Endothelial cell (in vitro differentiated cells): Measurements from ENCODE around the gene HAPLN2. TPM values are rescaled to one million over a fixed set of nuclear protein-coding genes. Genes with fewer than 3 reads are reported as not detected.

ENCODE experiments used
- DNase-seq: peaks from one replicate; pipeline ENCODE4 v3.0.0; 2021; ENCODE audit warnings: low spot score
- H3K27ac Mint-ChIP-seq: one replicate; pipeline ENCODE4 v1.8.0; 2021; ENCODE audit warnings: mixed read lengths, inconsistent platforms; ENCODE audit not compliant: unreplicated experiment
- H3K27me3 Mint-ChIP-seq: one replicate; pipeline ENCODE4 v1.8.0; 2021; ENCODE audit warnings: mild to moderate bottlenecking, moderate library complexity, mixed read lengths, inconsistent platforms; ENCODE audit not compliant: unreplicated experiment
- H3K36me3 Mint-ChIP-seq: one replicate; pipeline ENCODE4 v1.8.0; 2021; ENCODE audit warnings: mild to moderate bottlenecking, low read depth, mixed read lengths, inconsistent platforms; ENCODE audit not compliant: unreplicated experiment
- H3K4me1 Mint-ChIP-seq: one replicate; pipeline ENCODE4 v1.8.0; 2021; ENCODE audit warnings: mild to moderate bottlenecking, mixed read lengths, inconsistent platforms; ENCODE audit not compliant: unreplicated experiment
- H3K4me3 Mint-ChIP-seq: one replicate; pipeline ENCODE4 v1.8.0; 2021; ENCODE audit warnings: mild to moderate bottlenecking, mixed read lengths, inconsistent platforms; ENCODE audit not compliant: unreplicated experiment
- H3K9me3 Mint-ChIP-seq: one replicate; pipeline ENCODE4 v1.8.0; 2021; ENCODE audit warnings: mixed read lengths, inconsistent platforms; ENCODE audit not compliant: unreplicated experiment
- total RNA-seq: library from RNA; stranded (reverse); fragmentation: NEBNext Ultra II Directional; extraction: Animal tissue kit (Norgen Biotek cat#: 25700); gene quantifications from one replicate; pipeline ENCODE4 v1.2.1, GENCODE V29; 2021; ENCODE audit not compliant: unreplicated experiment
- TF ChIP-seq, protein P1 (sequence below): fragments of 200-600 bp; sonication (generic); IDR thresholded peaks from one replicate; pipeline ENCODE4 v1.5.0; 2021; ENCODE audit warnings: antibody characterized with exemption; ENCODE audit not compliant: unreplicated experiment

Gene HAPLN2
- total RNA-seq, 1 donor from 2014 or later: 1.3 TPM

DNA sequence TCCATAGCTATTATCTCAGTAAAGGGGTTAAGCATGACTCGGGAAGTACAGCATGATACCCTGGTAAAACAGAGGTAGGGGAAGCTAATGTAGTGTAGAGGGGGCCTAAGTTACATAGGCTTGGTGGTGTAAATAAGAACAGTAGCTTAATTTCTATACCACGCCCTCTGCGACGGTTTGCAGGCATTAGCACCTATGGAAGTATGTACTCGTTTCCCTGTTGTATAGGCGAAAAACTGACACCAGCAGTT, 28.1 kb upstream of the HAPLN2 start:
- no peak for DNase-seq
- no peaks in the 10 kb centered on the region for H3K9me3 Mint-ChIP-seq
- peak overlapping the region; percentile 88 for H3K4me3 Mint-ChIP-seq
- peaks cover 6% of the 10 kb centered on the region for H3K27me3 Mint-ChIP-seq
- H3K4me1 Mint-ChIP-seq: peaks cover 34% of the 10 kb centered on the region
- H3K36me3 Mint-ChIP-seq: peaks cover 20% of the 10 kb centered on the region
- peak overlapping the region; percentile 94 for H3K27ac Mint-ChIP-seq
- TF ChIP-seq, protein P1, sequence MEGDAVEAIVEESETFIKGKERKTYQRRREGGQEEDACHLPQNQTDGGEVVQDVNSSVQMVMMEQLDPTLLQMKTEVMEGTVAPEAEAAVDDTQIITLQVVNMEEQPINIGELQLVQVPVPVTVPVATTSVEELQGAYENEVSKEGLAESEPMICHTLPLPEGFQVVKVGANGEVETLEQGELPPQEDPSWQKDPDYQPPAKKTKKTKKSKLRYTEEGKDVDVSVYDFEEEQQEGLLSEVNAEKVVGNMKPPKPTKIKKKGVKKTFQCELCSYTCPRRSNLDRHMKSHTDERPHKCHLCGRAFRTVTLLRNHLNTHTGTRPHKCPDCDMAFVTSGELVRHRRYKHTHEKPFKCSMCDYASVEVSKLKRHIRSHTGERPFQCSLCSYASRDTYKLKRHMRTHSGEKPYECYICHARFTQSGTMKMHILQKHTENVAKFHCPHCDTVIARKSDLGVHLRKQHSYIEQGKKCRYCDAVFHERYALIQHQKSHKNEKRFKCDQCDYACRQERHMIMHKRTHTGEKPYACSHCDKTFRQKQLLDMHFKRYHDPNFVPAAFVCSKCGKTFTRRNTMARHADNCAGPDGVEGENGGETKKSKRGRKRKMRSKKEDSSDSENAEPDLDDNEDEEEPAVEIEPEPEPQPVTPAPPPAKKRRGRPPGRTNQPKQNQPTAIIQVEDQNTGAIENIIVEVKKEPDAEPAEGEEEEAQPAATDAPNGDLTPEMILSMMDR: no peak

DNA sequence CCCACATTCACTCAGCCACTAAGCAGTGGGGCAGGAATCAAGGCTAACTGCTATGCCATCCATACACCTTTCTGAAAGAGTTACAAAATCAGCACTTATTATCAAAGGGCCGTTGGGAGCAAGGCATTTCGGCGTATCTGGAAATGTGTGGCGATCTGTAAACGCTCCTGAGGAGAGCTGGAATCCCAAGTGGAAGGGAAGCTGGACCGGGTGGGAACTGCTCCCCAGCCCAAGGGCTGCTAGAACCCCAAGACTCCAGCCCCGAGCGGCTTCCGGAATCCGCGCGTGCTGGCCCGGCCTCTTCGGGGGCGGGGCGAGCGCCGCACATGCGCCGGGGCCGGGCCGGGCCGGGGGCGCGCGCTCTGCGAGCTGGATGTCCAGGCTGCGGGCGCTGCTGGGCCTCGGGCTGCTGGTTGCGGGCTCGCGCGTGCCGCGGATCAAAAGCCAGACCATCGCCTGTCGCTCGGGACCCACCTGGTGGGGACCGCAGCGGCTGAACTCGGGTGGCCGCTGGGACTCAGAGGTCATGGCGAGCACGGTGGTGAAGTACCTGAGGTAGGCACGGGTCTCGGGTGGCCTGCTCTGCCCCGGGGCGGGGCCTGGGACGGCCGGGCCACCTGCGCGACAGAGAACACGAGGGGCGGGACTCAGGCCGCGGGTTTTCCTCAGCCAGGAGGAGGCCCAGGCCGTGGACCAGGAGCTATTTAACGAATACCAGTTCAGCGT, 27.6 kb upstream of the HAPLN2 start, which contains the start of gene NAXE:
TSS of gene NAXE (plus strand) at position 345 of the 726 bp plus-strand sequence. CDS start at position 374, 29 bp downstream.
- DNase-seq: peak; percentile 78
- TF ChIP-seq, protein P1: no peak
- peaks cover 23% of the 10 kb centered on the region for H3K36me3 Mint-ChIP-seq
- H3K27me3 Mint-ChIP-seq: peaks cover 6% of the 10 kb centered on the region
- no peaks in the 10 kb centered on the region for H3K9me3 Mint-ChIP-seq
- peak within 1 kb of the TSS; percentile 94 for H3K27ac Mint-ChIP-seq
- H3K4me1 Mint-ChIP-seq: peaks cover 34% of the 10 kb centered on the region
- H3K4me3 Mint-ChIP-seq: peak within 1 kb of the TSS; percentile 90

DNA sequence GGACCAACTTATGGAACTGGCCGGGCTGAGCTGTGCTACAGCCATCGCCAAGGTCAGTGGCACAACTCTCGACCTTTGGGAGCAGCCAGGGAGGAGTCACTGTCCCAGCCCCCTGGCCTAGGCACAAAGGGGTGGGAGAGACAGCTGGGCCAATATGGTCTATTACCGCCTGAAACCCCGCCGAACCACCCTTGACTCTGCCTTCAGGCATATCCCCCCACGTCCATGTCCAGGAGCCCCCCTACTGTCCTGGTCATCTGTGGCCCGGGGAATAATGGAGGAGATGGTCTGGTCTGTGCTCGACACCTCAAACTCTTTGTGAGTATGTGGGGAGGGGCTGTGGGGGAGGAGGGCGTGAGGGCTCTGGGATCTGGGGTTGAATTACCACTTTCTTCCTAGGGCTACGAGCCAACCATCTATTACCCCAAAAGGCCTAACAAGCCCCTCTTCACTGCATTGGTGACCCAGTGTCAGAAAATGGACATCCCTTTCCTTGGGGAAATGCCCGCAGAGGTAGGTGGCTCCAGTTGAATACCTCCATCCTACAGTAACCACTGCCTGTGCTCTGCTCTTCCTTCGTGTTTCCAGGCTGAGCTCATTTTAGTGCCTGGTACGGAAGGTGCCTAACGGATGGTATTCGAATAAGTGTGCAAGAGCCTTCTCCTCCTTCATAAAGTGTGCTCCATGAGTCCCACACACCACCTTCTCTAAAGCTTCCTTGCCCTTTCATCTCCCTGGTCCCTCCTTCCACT, 26.9 kb upstream of the HAPLN2 start:
- Mint-ChIP-seq H3K27ac (peak overlapping the region; percentile 70), H3K4me1 (peaks cover 34% of the 10 kb centered on the region), H3K36me3 (peaks cover 29% of the 10 kb centered on the region), H3K27me3 (peaks cover 6% of the 10 kb centered on the region), H3K4me3 (peak overlapping the region; percentile 90), H3K9me3 (no peaks in the 10 kb centered on the region)
- TF ChIP-seq, protein P1: no peak
- no peak for DNase-seq

DNA sequence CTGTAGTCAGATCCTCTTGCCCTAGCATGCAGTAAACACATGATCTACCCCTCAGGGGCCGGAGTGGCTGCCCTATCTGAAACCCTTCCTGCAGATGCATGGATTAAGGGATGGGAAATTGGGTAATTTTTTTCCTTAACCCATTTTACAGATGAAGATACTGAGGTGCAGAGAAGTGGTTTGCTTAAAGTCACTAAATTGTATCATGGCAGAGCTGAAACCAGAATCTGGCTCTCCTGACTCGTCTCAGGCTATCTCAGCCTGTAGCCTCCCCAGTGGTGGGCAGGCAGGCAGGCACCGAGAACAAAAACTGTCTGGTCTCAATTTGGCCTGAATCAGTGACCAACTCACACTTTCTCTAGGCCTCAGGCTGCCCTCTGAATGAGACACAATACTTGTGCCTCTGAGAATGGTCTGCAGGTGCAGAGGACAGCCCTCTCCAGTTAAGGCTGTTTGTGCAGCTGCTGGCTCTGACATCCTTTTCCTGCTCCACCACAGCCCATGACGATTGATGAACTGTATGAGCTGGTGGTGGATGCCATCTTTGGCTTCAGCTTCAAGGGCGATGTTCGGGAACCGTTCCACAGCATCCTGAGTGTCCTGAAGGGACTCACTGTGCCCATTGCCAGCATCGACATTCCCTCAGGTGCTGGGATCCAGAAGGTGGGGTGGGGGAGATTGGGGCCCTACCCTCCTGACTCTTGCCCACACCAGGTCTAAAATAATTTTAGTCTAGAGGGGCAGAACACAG, 26.1 kb upstream of the HAPLN2 start:
- no peaks in the 10 kb centered on the region for H3K9me3 Mint-ChIP-seq
- peaks cover 29% of the 10 kb centered on the region for H3K36me3 Mint-ChIP-seq
- H3K4me1 Mint-ChIP-seq: peaks cover 34% of the 10 kb centered on the region
- TF ChIP-seq, protein P1: no peak
- H3K4me3 Mint-ChIP-seq: peak overlapping the region; percentile 90
- H3K27ac Mint-ChIP-seq: peak overlapping the region; percentile 70
- H3K27me3 Mint-ChIP-seq: peaks cover 6% of the 10 kb centered on the region
- no peak for DNase-seq
